Thymus (tissue), 11 donors: ENCODE results near the gene CDH23. TPM values are rescaled to one million over a fixed set of nuclear protein-coding genes. Genes with fewer than 3 reads are reported as not detected.
"Not testable (repeated sequence)": the region's sequence is repeated elsewhere in the genome, so short reads cannot be mapped to it uniquely, and the experiment has no call there.

Experiments
- DNase-seq, 9 donors: peaks; one replicate each; pipeline ENCODE4 v3.0.0-alpha.2; 2013; ENCODE audit warnings: low spot score in 9 of 9, low read depth in 6 of 9, missing footprints in 1 of 9
- H3K27ac ChIP-seq, 2 donors: one replicate each; pipeline ENCODE4 v1.5.1; 2013; ENCODE audit warnings: control low read depth in 1 of 2, low read depth in 1 of 2, low read length in 1 of 2, mild to moderate bottlenecking in 1 of 2, moderate library complexity in 1 of 2
- H3K27me3 ChIP-seq, 2 donors: one replicate each; pipeline ENCODE4 v1.5.1; 2013; ENCODE audit warnings: low read length in 1 of 2; ENCODE audit not compliant: control insufficient read depth in 2 of 2, insufficient read depth in 1 of 2
- H3K36me3 ChIP-seq, 2 donors: one replicate each; pipeline ENCODE4 v1.5.1; 2013; ENCODE audit warnings: low read length in 1 of 2, mild to moderate bottlenecking in 1 of 2, moderate library complexity in 1 of 2; ENCODE audit not compliant: control insufficient read depth in 2 of 2, insufficient read depth in 2 of 2
- H3K4me1 ChIP-seq, 2 donors: one replicate each; pipeline ENCODE4 v1.5.1; 2013; ENCODE audit warnings: low read length in 2 of 2; ENCODE audit not compliant: control insufficient read depth in 2 of 2, insufficient read depth in 2 of 2
- H3K4me3 ChIP-seq, 2 donors: one replicate each; pipeline ENCODE4 v1.5.1; 2013; ENCODE audit warnings: low read length in 2 of 2, control low read depth in 1 of 2, mild to moderate bottlenecking in 1 of 2
- H3K9me3 ChIP-seq, 2 donors: one replicate each; pipeline ENCODE4 v1.5.1; 2013; ENCODE audit warnings: low read length in 1 of 2, mild to moderate bottlenecking in 1 of 2; ENCODE audit not compliant: control insufficient read depth in 2 of 2, insufficient read depth in 1 of 2
- WGBS: extraction: QIAGEN DNeasy Blood & Tissue Kit; methylation state at CpG from one replicate; pipeline ENCODE4 v1.1.7; 2013; 5-methylcytosine and 5-hydroxymethylcytosine counted together
- polyA plus RNA-seq: library from polyadenylated mRNA; stranded (reverse); fragments of 200-250 nt; gene quantifications from one replicate; pipeline ENCODE4 v1.2.3, GENCODE V29; 2013
- total RNA-seq: library from RNA; stranded (reverse); fragments of 120-200 nt; gene quantifications from one replicate; pipeline ENCODE4 v1.2.4, GENCODE V29; 2013
- donor health status: healthy.

The CDH23 gene
- total and polyA plus RNA-seq, 2 donors: 9.1 TPM

GRCh38 chr10:71355886-71356285 is 40.8 kb upstream of the CDH23 start:
- Histone ChIP-seq H3K27me3 (no peaks in the 10 kb centered on the region), H3K9me3 (no peaks in the 10 kb centered on the region), H3K27ac (no peak overlapping the region), H3K4me3 (no peak overlapping the region), H3K4me1 (peaks cover 0 to 6% of the 10 kb centered on the region in 2 donors), H3K36me3 (peaks cover 11 to 13% of the 10 kb centered on the region in 2 donors)
- 97% methylated on average over 12 of the region's 12 CpGs for WGBS
- no peak for DNase-seq

- Histone ChIP-seq H3K9me3 (no peaks in the 10 kb centered on the region), H3K27me3 (no peaks in the 10 kb centered on the region), H3K4me3 (no peak overlapping the region), H3K27ac (no peak overlapping the region), H3K36me3 (peaks cover 11 to 23% of the 10 kb centered on the region in 2 donors), H3K4me1 (peaks cover 0 to 6% of the 10 kb centered on the region in 2 donors)
- WGBS: 92% methylated on average over 7 of the region's 7 CpGs
- DNase-seq: no peak
These were observed 38.9 kb upstream of the CDH23 start for GRCh38 chr10:71357792-71358265.

- H3K27me3 ChIP-seq: no peaks in the 10 kb centered on the region
- peaks cover 0 to 6% of the 10 kb centered on the region in 2 donors for H3K4me1 ChIP-seq
- WGBS: 88% methylated on average over 8 of the region's 8 CpGs
- no peaks in the 10 kb centered on the region for H3K9me3 ChIP-seq
- no peak for DNase-seq
- H3K36me3 ChIP-seq: peaks cover 14 to 23% of the 10 kb centered on the region in 2 donors
- H3K4me3 ChIP-seq: no peak overlapping the region
- H3K27ac ChIP-seq: peak overlapping the region in 1 of 2 donors; percentile 17
These were observed 38.4 kb upstream of the CDH23 start for GRCh38 chr10:71358277-71358676.

- WGBS: 94% methylated on average over 10 of the region's 10 CpGs
- peaks cover 14 to 23% of the 10 kb centered on the region in 2 donors for H3K36me3 ChIP-seq
- H3K27me3 ChIP-seq, H3K27ac ChIP-seq, H3K4me1 ChIP-seq, H3K4me3 ChIP-seq, DNase-seq, H3K9me3 ChIP-seq: not testable (repeated sequence)
These were observed 37.8 kb upstream of the CDH23 start for GRCh38 chr10:71358906-71359305.

DNA sequence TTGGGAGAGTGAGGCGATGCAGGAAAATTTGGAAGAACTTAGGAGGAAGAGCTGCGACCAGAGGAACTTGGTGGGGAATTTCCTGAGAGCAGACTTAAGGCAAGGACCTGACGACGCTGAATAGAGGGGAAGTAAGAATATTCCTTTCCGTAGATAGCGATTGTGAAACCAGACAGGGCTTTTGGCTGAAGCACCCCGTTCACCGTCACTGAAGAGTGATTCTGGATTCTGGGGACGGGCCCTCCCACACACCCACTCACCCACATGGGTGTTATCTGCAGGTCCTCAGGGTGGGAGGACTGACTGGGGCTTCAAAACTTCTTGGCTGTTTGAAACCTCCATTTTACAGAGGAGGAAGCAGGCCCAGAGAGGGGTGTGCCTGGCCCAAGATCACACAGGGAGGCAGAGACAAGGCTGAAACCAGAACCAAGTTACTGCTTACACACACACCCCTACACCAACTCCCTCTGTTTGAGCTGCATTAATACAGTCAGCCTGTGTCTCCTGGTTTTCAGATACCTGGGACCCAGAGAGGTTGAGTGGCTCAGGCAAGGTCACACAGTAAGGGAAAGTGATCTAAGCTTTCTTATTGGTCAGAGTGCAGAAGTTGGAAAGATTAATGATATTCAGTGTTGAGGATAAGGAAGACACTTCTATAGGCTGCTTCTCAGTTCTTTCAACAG is 37.2 kb upstream of the CDH23 start:
- no peaks in the 10 kb centered on the region for H3K27me3 ChIP-seq
- H3K9me3 ChIP-seq: no peaks in the 10 kb centered on the region
- DNase-seq: peak in 1 of 9 donors; percentile 22
- peaks cover 0 to 6% of the 10 kb centered on the region in 2 donors for H3K4me1 ChIP-seq
- no peak overlapping the region for H3K4me3 ChIP-seq
- H3K36me3 ChIP-seq: peaks cover 14 to 24% of the 10 kb centered on the region in 2 donors
- WGBS: 68% methylated on average over 9 of the region's 9 CpGs
- peak overlapping the region in 1 of 2 donors; percentile 49 for H3K27ac ChIP-seq

- Histone ChIP-seq H3K4me3 (no peak overlapping the region), H3K4me1 (peaks cover 0 to 6% of the 10 kb centered on the region in 2 donors), H3K27ac (no peak overlapping the region), H3K36me3 (peaks cover 14 to 27% of the 10 kb centered on the region in 2 donors), H3K27me3 (no peaks in the 10 kb centered on the region), H3K9me3 (no peaks in the 10 kb centered on the region)
- no peak for DNase-seq
- WGBS: 97% methylated on average over 2 of the region's 2 CpGs
These were observed 36.0 kb upstream of the CDH23 start for GRCh38 chr10:71360735-71361134.

DNA sequence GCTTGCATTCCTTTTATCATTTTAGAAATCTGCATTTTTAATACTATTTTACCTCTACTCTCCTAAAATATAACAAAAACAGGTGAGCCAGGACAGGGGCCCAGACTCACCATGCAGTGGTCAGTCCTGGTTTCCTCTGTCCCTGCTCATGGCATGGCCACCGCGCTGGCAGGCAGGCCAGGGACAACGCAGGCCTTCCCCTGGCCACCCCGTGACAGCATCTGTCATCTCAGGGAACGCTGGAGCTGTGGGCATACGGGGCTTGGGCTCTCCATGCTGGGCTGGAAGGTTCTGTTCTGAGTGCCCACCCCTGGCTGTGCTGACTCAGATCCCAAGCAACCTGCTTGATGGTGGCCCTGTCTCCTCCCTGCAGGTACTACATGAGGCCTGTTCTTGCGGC is 35.1 kb upstream of the CDH23 start:
- Histone ChIP-seq H3K27ac (no peak overlapping the region), H3K4me3 (no peak overlapping the region), H3K36me3 (peaks cover 14 to 19% of the 10 kb centered on the region in 2 donors), H3K9me3 (no peaks in the 10 kb centered on the region), H3K4me1 (peaks cover 0 to 6% of the 10 kb centered on the region in 2 donors), H3K27me3 (no peaks in the 10 kb centered on the region)
- DNase-seq: no peak
- over 99% methylated on average over 7 of the region's 7 CpGs for WGBS

DNA sequence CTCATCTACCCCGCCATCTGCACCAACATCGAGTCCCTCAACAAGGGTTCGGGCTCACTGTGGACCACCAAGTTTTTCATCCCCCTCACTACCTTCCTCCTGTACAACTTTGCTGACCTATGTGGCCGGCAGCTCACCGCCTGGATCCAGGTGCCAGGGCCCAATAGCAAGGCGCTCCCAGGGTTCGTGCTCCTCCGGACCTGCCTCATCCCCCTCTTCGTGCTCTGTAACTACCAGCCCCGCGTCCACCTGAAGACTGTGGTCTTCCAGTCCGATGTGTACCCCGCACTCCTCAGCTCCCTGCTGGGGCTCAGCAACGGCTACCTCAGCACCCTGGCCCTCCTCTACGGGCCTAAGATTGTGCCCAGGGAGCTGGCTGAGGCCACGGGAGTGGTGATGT is 34.6 kb upstream of the CDH23 start:
- Histone ChIP-seq H3K36me3 (peaks cover 14 to 19% of the 10 kb centered on the region in 2 donors), H3K4me1 (peaks cover 0 to 6% of the 10 kb centered on the region in 2 donors), H3K27ac (no peak overlapping the region), H3K4me3 (no peak overlapping the region), H3K9me3 (no peaks in the 10 kb centered on the region), H3K27me3 (no peaks in the 10 kb centered on the region)
- 98% methylated on average over 16 of the region's 16 CpGs for WGBS
- no peak for DNase-seq

DNA sequence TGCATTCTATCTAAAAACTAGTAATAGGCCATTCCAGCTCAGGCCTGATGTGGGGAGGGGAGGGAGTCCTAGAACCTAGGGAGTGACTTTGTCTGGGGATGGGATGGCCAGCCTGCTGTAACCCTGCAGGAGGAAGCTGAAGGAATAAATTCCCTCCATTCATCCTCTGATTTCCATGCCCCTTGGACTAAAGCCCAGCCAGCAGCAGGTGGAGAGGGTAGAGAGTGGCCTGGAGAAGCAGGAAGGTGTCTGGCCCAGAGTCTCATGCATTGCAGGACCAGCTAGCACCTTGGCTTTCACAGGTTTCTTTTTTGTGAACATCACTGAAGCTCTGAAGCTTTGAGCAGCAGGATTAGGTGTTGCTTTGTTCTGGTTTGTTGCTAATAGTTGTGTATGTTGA is 32.8 kb upstream of the CDH23 start:
- Histone ChIP-seq H3K27ac (no peak overlapping the region), H3K4me3 (no peak overlapping the region), H3K4me1 (no peaks in the 10 kb centered on the region), H3K9me3 (no peaks in the 10 kb centered on the region), H3K36me3 (peaks cover 7 to 19% of the 10 kb centered on the region in 2 donors), H3K27me3 (no peaks in the 10 kb centered on the region)
- DNase-seq: no peak
